Myocyte (in vitro differentiated cells): ENCODE data around the gene CDC42EP3. TPM values are rescaled to one million over a fixed set of nuclear protein-coding genes. Genes with fewer than 3 reads are reported as not detected.
A peak's percentile ranks its signal among the peaks of the same experiment; 100 is the strongest.

ENCODE experiments used
- DNase-seq: peaks from one replicate; pipeline ENCODE4 v3.0.0-alpha.2; 2012; ENCODE audit warnings: low read depth
- polyA plus RNA-seq: library from polyadenylated mRNA; unstranded; fragments of >200 nt; gene quantifications from one replicate; pipeline ENCODE4 v1.2.1, GENCODE V29; 2012; ENCODE audit warnings: missing spikeins
- total RNA-seq: library from RNA; depleted of rRNA; stranded (reverse); fragments of >200 nt; gene quantifications from 2 replicates; pipeline ENCODE4 v1.2.3, GENCODE V29; 2014

The CDC42EP3 gene, protein sequence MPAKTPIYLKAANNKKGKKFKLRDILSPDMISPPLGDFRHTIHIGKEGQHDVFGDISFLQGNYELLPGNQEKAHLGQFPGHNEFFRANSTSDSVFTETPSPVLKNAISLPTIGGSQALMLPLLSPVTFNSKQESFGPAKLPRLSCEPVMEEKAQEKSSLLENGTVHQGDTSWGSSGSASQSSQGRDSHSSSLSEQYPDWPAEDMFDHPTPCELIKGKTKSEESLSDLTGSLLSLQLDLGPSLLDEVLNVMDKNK
- total RNA-seq, result 149 and 184 TPM in 2 replicates
- polyA plus RNA-seq, result 161 TPM

DNA sequence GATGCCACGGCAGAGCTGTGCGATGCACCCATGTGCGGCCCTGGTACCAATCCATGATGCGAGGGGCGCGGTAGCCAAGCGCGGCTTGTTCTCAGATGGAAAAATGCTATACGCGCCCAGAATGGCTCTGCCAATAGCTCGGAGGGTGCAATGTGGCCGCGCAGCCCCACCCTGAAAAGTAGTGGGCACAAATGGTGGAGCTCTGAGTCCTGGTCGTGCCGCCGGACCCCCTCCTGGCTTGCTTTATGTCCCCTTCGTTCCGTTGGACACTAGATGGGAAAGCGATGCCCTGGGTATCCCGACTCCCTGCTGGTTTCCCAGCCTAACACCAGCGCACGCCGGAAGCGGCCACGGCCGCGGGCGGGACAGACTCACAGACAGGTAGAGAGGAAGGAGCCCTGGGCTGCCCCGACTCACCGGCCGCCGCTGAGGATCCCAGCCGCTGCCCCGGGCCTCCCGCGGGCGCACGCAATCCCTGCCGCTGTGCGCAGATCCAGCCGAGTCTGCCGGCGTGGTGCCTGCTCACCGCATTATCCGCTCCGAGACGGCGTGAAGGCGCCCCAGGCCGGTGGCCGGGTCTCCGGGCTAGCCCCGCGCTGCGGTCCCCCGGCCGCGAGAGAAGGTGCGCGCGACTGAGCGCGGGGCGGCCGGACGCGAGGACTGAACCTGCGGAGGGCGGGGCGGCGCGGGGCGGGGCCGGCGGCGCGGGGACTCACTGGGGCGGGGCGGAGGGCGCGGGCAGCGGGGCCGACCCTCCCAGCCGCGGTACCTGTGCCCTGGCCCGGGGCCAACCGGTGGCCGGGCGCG, at the start of gene CDC42EP3:
CDC42EP3 (minus strand) TSS at position 634 of the 807 bp plus-strand sequence. CDS start 25,055 bp downstream, outside the sequence.
- DNase-seq, result peak; percentile 81

DNA sequence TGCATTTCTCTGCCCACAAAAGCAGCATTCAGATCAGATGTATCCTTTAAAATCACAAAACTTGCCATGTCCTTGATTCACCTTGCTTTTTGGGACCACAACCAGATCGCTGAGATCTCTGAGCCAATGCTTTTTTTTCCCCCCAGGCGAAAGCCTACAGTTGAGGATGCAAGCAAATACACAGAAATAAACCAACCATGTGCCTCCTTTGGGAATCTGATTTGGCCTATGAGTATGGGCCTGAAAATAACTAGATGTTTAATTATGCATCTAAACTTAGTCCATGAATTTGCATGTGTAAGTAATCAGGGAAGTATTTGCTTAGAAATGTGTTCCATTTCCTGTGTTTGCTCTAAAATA, 49.7 kb upstream of the CDC42EP3 start:
- DNase-seq, result no peak

DNA sequence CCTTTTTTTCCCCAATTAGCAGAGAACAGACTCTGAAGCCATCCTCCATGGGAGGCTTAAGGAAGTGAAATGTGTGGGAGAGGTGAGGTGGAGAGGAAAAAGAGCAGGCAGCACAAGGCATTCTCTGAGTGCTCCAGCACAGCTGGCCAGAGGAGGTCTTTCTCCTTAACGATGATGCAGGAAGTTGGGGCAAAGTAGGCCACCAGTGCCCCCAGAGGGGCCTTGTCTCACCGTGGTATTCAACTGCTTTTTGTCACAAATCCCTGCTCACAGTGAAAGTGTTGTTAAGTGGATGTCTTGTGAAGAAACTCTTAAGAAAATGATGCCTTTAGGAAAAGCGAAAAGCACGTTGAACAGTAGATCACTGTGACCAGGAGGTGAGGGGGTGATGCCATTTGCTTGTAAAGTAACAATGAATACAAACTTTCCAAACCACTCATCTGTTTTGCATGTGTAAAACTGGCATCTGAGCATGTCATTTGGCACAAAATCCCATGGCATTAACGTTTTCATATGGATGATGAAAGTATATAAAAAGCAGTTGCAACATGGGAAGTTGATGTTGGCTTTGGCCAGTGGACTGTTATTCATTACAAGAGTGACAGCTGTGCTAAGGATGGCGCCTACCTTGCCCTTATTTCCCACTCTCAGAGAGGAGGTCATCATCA, 49.2 kb upstream of the CDC42EP3 start:
- no peak for DNase-seq

DNA sequence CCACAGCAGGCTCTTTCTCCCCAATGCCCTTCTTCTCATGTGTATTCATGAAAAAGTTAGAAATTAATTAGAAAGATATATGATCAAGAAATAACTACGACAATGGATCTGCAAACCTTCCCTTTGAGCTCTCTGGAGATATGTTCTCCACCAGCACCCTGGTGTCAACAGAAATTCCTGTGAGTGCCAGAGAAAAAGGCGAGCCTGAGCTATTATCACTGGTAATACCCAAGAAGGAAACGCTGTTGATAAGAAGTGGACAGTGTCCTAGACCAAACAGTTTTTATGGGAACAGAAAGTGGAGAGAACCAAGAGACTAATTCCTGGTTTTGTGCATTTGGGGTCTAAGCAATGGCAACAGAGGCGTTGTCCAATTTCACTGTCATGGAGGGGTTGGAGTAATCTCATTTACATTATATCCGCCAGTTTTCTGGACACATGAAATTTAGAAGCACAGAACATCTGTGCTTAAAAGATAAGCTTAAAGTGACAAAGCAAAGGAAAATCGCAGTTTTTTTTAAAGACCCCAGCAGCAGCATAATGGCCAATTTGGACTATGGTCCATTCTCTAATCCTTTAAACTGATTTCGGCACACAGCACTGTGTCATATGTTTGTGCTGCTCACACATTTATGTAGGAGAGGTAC, 47.2 kb upstream of the CDC42EP3 start:
- no peak for DNase-seq

- peak; percentile 70 for DNase-seq
Measured at GRCh38 chr2:37713258-37713700, 41.8 kb upstream of the CDC42EP3 start.

DNA sequence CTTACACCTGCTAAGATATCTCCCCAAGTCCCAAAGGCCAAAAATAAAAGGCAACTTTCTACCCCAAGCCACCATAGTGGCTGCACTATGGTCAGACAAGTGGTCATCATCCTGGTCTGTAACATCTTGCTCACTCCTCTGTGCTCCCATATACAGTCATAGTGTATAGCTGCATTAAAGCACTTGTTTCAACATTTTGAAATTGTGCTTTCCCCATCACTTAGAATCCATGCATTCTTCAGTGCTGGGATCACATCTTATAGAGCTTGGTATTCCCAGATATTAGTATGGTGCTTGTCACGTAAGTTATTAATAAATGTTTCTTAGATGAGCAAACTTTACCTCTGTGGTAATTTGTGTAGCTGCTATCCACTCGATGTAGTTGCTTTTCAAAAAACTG, 40.4 kb upstream of the CDC42EP3 start:
- DNase-seq, result no peak

DNA sequence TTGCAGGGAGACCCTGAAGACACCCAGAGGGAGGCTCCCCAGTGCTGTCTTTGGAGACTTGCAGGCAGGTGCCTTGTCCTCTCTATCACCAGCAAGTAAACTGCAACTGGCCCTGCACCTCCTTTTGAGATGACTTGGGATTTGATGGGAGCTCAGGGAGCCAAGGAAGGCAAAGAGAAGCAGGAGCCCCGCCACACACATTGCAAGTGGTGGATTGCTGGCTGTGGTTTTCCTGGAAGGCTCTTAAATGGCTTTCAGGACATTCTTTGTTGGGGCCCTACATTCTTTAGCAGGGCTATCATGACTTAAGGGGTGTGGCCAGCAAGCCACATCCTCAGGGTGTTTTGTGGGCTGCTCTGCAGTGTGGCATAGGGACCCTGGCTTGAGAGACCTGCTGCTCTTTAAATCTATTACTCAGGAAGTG, 39.9 kb upstream of the CDC42EP3 start:
- DNase-seq, result peak; percentile 89

- DNase-seq, result no peak
Measured at GRCh38 chr2:37709111-37709510, 37.7 kb upstream of the CDC42EP3 start.

DNA sequence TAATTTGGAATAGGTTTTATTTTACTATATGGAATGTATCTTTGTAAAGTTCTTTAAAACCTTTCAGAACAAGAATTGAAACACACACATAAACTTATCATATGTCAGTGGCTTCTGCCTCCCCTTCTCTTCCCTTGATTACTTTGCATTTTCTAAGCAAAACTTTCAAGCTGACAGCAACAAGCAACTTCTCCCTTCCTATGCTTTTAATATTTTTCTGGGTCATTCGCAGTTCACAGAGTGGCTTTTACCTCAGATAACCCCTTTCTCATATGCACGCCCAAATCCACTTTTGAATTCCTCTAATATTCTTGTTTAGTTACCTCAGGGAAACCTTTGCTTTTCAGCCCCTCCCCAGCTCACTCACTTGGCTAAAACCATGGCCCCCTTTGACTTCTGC, 36.7 kb upstream of the CDC42EP3 start:
- no peak for DNase-seq

DNA sequence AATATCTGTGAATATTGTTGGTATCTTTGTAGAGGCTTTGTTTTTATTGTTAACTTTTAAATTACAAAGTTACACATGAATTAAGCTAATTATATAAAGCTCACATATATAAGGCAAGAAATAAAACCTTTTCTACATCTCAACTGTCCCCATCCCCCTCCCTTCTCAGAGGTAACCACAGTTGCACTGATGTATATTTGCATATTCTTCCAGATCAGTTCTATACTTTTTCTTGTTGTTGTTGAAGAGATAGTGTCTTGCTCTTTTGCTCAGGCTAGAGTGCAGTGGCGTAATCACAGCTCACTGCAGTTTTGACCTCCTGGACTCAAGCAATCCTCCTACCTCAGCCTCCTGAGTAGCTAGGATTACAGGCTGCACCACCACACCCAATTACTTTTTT, 36.0 kb upstream of the CDC42EP3 start:
- no peak for DNase-seq

GRCh38 chr2:37706334-37707183, 35.1 kb upstream of the CDC42EP3 start:
- no peak for DNase-seq

DNA sequence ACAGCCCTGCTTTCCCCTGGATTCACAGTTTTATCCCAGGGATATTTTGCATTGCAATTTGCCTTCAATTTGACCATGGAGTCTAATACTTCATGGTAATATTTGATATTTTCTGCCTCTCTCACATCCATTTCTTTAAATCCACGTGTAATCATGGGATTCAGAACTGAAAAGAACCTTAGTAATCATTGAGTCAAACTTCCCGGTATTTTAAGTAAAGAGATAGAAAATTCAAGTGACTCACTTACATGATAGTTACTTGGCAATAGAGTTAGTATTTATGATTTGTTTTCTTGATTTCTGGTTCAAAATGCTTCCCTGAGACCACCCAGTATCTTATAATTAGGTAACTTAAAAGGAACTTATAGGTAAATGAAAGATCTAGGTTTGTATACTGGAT, 33.7 kb upstream of the CDC42EP3 start:
- no peak for DNase-seq

DNA sequence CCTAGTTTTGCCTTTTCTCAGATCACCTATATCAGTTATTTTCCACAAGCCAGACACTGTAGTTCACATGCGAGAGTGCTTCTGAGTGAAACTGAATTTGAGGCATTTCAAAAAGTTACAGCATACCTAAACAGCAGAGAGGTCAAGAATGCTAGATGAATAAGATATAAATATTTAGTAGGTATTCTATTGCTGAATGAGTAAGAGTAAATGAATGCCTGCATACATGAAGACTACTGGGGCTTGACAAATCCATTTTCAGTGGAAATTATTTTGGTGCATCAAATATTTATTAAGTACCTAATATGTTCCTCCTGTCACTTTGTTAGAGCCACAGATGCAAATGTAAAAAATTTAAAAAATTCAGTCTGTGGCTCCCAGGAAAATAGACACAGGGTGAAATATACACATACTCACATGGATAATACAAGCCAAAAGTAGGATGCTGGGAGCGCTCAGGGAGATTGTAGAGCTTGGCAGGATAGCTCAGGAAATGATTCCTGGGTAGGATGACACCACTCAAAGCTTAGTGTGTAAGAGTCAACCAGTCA, 27.6 kb upstream of the CDC42EP3 start:
- no peak for DNase-seq

- no peak for DNase-seq
Measured at GRCh38 chr2:37695336-37695735, 23.9 kb upstream of the CDC42EP3 start.

DNA sequence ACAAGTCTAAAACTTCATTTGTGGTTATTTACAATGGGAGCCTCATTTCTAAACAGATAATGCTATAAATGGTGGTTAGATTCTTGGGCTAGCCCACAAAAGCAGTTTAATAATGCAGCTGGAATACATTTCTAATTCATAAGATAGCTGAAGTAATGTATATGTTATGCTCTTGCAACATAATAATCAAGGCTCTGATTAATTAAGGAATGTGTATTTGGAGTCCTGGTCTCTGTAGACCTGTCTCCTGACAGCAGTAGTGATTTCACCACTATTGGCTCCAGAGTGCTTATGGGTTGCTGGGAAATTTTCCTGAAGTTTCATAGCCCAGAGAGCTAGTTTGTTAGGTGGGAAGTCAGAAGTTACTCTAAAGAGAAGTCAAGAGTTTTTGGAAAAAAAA, 21.3 kb upstream of the CDC42EP3 start:
- DNase-seq, result no peak

DNA sequence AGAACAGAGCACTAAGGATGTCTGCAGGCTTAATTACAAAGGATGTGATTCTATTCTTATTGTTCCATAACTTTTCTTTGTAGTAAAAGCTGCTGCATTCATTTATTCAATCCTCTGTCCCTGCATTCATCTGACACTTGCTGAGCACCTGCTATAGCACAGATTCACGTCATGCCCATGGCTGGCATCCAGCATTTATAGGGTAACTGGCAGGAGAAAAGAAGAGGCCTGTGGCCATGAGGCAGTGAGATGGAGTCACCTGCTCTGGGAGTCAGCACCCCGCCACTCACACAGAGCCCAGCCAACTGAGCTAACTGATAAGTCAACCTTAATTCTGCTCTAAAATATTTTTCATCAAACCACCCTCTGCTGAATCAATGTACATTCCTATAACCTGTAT, 18.3 kb upstream of the CDC42EP3 start:
- peak; percentile 85 for DNase-seq

- DNase-seq, result peak; percentile 91
Measured at GRCh38 chr2:37688771-37689468, 17.5 kb upstream of the CDC42EP3 start.

DNA sequence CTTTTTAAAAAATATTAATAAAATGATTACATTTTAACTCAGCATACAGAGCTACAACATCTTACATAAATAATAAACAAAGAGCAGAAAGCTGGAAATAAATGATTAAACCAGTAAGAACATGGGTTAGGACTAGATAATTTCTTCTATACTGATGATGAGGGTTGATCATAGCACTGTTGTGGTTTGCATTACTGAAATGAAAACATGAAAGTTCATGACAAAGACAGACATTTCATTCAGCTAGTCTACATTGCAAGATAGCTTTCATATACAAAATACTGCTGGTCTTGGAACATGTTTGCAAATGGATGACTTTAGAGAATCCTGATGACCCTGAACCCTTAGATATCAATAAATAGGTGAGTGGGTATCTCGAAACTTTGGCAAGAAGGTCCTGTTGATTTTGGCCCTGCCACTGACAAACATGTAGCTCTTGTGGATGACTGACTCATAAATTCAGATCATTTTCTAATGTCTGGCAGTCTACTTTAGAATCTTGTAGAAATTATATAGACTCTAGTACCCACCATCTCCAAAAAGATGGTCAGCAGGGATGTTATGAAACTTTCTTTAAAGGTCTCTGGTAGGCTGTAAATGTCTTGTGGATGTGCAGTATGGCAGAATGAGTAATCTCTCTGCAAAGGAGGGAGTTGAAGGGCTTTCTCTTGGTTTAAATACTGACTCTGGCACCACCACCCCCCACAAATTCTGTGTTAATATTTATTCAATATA, 15.5 kb upstream of the CDC42EP3 start:
- DNase-seq, result no peak

GRCh38 chr2:37684809-37685208, 13.4 kb upstream of the CDC42EP3 start:
- DNase-seq, result no peak
